ENCODE measurements around the gene LDB3.

- TF ChIP-seq, protein P1, sequence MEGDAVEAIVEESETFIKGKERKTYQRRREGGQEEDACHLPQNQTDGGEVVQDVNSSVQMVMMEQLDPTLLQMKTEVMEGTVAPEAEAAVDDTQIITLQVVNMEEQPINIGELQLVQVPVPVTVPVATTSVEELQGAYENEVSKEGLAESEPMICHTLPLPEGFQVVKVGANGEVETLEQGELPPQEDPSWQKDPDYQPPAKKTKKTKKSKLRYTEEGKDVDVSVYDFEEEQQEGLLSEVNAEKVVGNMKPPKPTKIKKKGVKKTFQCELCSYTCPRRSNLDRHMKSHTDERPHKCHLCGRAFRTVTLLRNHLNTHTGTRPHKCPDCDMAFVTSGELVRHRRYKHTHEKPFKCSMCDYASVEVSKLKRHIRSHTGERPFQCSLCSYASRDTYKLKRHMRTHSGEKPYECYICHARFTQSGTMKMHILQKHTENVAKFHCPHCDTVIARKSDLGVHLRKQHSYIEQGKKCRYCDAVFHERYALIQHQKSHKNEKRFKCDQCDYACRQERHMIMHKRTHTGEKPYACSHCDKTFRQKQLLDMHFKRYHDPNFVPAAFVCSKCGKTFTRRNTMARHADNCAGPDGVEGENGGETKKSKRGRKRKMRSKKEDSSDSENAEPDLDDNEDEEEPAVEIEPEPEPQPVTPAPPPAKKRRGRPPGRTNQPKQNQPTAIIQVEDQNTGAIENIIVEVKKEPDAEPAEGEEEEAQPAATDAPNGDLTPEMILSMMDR (IDR thresholded peaks at IDR 0.05 in 8 of 11, conservative IDR thresholded peaks at IDR 0.05 in 3 of 11) = no peak
- TF ChIP-seq POLR2A (IDR thresholded peaks at IDR 0.05) = no peak
Measured at GRCh38 chr10:86752311-86752710, 84.0 kb downstream of the LDB3 start.

Measured in spleen (tissue), 7 donors.